ENCODE results near the gene MGP. TPM values are rescaled to one million over a fixed set of nuclear protein-coding genes. Genes with fewer than 3 reads are reported as not detected.

Gene MGP
- total RNA-seq, 1 donor from 2014 or later = 0.25 TPM

GRCh38 chr12:14903386-14904098 is 17.9 kb upstream of the MGP start:
- intact Hi-C loops (cut with micrococcal nuclease) = no loop called here

GRCh38 chr12:14902465-14902864 is 16.8 kb upstream of the MGP start:
- intact Hi-C loops (cut with micrococcal nuclease) = no loop called here

DNA sequence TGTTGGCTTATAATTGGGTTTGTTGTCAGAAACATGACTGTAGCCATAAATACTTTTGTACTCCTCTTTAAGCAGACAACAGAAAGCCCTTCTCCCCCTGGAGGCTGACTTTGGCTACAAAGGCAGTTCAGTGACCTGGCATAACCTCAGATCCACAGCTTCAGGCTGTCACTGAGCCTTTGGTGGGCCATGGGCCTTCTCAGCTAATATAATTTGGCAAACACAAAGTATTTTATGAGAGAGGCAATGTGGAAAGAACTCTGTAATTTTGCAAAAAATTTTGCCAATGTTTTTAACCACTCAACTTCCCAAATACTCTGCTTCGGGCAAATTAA is 15.5 kb upstream of the MGP start:
- intact Hi-C loops (cut with micrococcal nuclease) = no loop called here

GRCh38 chr12:14900521-14901227 is 15.0 kb upstream of the MGP start:
- intact Hi-C loops (cut with micrococcal nuclease) = no loop called here

DNA sequence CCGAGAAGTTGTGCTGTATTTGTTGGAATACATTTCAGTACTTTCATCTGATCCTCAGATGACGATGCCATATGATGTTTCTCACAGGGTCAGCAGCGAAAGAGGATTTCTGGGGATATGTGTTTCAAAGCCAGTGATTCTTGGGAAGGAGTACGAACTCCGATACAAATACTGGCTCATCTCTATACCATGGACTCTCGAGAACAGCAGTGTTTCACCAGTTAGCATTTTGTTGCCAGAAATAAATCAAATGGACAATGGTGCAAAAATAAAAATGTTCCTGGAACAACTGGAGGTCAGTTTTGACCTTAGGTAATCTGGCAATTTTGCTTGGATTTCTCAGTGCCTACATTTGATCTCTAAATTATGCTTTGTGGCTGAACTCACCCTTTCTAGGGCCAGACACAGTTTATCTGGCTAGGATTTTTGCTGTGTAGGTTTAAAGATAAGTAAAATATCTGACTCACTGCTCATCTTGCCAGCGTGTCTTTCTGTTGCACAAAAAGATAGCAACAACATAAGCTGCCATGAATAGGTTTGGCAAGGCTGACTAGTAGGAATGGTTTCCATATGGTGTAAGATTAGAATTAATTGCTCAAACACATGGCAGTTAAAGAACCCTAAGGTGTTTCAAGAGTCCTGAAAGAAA is 11.0 kb upstream of the MGP start:
- intact Hi-C loops (cut with micrococcal nuclease) = no loop called here

GRCh38 chr12:14893506-14894250 is 8.0 kb upstream of the MGP start:
- intact Hi-C loops (cut with micrococcal nuclease) = no loop called here

- intact Hi-C loops (cut with micrococcal nuclease) = no loop called here
These were observed 7.3 kb upstream of the MGP start for GRCh38 chr12:14892726-14893505.

GRCh38 chr12:14890701-14891100 is 5.0 kb upstream of the MGP start:
- intact Hi-C loops (cut with micrococcal nuclease) = no loop called here

DNA sequence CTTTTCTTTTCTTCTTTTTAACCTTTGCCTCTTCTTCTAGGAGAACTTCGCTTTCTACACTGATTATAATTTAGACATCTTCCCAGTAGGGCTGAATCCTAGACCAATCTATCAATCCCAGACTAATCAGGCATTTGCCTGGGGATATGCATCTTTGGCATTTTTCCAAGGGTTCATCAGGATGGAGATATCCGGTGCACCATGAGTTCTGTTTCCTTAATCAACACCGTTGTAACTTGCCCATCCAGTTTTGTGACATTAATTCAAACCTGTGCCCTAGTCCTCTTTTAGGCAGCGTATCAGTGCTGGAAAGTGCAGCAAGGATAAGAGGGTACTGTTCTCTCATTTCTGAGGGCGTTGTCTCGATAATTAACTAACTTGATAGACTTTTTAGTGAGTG is 617 bp upstream of the MGP start:
- intact Hi-C loops (cut with micrococcal nuclease) = no loop called here

- intact Hi-C loops (cut with micrococcal nuclease) = no loop called here
These were observed 1.2 kb downstream of the MGP start for GRCh38 chr12:14884458-14884878.

DNA sequence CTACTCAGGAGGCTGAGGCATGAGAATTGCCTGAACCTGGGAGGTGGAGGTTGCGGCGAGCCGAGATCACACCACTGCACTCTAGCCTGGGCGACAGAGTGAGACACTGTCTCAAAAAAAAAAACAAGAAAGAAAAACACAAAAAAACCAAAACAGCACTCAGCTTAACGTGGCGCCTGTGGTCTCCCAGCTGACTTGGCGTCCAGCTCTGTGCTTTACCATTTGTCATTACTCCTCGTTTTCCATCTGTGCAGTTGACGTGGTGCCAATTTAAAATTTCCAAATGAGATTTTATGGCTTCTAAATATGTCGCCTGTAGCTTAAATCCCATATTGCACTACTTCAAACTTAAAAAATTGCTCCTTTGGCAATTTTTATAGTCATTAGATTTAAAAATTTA is 2.0 kb downstream of the MGP start:
- intact Hi-C loops (cut with micrococcal nuclease) = no loop called here

- intact Hi-C loops (cut with micrococcal nuclease) = no loop called here
These were observed 4.7 kb downstream of the MGP start for GRCh38 chr12:14880890-14881453.

GRCh38 chr12:14879222-14879933 is 6.3 kb downstream of the MGP start:
- intact Hi-C loops (cut with micrococcal nuclease) = no loop called here

- intact Hi-C loops (cut with micrococcal nuclease) = no loop called here
These were observed 7.2 kb downstream of the MGP start for GRCh38 chr12:14878488-14878887.

DNA sequence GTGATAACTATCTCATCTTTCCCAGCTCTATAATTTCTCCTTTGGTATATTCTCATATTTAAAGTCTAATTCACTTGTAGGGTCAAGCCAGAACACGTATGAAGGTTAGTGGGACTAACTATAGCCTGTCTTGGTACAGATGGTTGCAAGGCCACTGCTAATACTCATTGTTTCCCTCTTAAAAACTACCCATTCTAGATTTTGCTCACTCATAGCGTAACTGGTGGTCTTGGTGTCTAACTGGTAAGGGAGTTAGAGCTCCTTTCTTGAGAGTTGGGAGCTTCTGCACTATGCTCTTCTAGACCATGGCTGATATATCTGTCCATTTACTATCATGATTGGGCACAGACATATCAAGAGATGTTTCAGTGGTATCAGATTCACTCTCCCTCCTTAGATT is 8.8 kb downstream of the MGP start:
- intact Hi-C loops (cut with micrococcal nuclease) = no loop called here

DNA sequence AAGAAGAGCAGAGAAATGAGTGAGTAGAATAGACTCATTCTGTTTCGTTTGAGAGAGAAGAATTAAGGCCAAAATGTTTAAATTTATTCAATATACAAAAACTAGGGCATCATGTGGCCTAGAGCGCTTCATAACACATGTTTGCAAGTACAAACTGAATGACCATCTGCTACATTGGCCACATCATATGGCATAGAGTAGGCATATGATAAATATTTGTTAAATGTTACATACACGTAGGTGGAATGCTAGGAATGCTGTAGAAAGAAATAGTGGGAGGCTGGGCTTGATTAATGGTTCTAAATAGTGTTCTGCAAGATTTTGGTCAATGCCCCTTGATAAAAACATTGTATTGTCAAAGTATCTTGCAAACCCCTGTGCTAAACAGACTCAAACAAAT is 10.8 kb downstream of the MGP start:
- intact Hi-C loops (cut with micrococcal nuclease) = no loop called here

GRCh38 chr12:14873440-14874185 is 12.0 kb downstream of the MGP start:
- intact Hi-C loops (cut with micrococcal nuclease) = no loop called here

GRCh38 chr12:14871886-14872285 is 13.8 kb downstream of the MGP start:
- intact Hi-C loops (cut with micrococcal nuclease) = no loop called here

GRCh38 chr12:14871247-14871646 is 14.4 kb downstream of the MGP start:
- intact Hi-C loops (cut with micrococcal nuclease) = no loop called here

Data from T-helper 1 cell treated with Interleukin-12 subunit alpha and Interleukin-12 subunit beta and Interleukin-4 antibody, amounts not matched to agents 30 ng/mL and 1 ng/mL, for 36 hours (primary cell).